ENCODE measurements around the gene CENPT.

CENPT gene

GRCh38 chr16:67807148-67807682, 40.3 kb downstream of the CENPT start:
- DNase-seq, result no peak

GRCh38 chr16:67806428-67807147, 40.9 kb downstream of the CENPT start, which contains the start of the genes RANBP10 and TSNAXIP1:
Gene RANBP10, minus strand, starts transcription at chr16:67806560. Its CDS starts 24 bp downstream, at chr16:67806536.
Gene TSNAXIP1, plus strand, starts transcription at chr16:67806889. Its CDS starts 261 bp downstream, at chr16:67807150.
- peak; percentile 95 for DNase-seq

GRCh38 chr16:67805718-67806427, 41.6 kb downstream of the CENPT start:
- no peak for DNase-seq

- no peak for DNase-seq
Measured at GRCh38 chr16:67804853-67805542, 42.5 kb downstream of the CENPT start.

- no peak for DNase-seq
Measured at GRCh38 chr16:67803894-67804293, 43.6 kb downstream of the CENPT start.

DNA sequence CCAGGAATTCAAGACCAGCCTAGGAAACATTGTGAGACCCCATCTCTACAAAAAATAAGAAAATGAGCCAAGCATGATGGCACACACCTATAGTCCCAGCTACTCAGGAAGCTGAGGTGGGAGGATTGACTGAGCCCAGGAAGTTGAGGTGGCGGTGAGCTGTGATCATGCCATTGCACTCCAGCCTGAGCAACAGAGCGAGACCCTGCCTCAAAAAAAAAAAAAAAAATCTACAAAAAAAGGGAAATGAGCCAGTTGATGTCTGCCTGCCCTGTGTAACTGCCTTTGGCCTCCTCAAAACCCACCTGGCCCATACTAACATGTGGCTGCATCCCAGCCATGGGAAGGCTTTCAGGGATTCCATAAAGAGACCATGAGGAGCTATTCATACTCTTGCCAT, 45.6 kb downstream of the CENPT start:
- no peak for DNase-seq

- DNase-seq, result no peak
Measured at GRCh38 chr16:67801241-67801640, 46.3 kb downstream of the CENPT start.

- no peak for DNase-seq
Measured at GRCh38 chr16:67800338-67800926, 47.1 kb downstream of the CENPT start.

- no peak for DNase-seq
Measured at GRCh38 chr16:67796099-67796718, 51.3 kb downstream of the CENPT start.

- no peak for DNase-seq
Measured at GRCh38 chr16:67790071-67790470, 57.4 kb downstream of the CENPT start.

GRCh38 chr16:67786491-67786890, 61.0 kb downstream of the CENPT start:
- no peak for DNase-seq

- no peak for DNase-seq
Measured at GRCh38 chr16:67783353-67783725, 64.2 kb downstream of the CENPT start.

- no peak for DNase-seq
Measured at GRCh38 chr16:67782567-67783352, 64.7 kb downstream of the CENPT start.

DNA sequence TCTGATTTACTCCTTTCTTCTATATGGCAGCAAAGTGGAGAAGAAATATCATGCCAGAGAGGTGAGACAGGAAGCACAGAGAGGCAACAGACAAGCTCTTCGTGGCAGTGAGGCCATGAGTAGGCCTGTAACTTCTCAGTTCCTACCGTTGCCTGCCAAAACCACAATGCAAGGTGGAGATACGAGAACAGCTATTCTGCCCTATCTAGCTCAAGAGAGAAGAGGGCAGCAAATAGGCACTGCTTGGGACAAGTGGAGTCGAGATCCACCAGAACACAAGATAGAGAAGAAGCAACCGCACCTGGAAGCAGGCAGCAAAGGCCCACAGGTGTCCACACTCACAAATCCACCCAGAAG, 66.0 kb downstream of the CENPT start:
- DNase-seq, result no peak

DNA sequence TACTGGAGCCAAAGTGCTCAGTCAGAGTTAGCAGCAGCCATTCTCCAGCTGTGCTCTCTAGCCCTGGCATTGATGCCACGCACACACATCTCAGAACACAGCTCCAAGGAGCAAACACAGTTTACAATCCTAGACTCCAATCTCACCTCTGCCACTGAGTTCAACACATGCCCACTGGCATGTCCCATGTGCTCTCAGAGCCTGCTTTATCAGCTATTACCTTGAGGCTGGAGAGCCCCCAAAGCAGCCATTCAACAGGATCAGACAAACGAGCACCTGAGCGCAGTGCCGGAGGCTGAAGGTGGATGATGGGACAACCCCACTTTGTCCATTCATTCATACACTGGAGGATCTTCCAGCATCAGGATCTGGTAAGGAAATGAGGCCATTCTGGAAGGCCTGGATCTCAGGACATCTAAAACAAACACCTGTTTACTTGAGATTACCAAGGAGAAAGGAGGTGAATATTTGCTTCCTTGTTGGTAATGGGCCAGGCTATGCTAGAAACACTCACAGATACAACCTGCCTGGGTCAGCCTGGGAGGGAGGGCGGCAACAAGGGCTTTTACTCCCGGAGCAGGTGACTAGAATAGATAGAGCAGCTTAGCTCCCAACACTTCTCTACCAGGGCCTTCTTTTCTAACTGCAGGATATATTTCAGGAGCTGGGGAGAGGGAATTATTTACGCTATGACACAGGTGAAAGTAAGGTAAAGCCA, 66.5 kb downstream of the CENPT start:
- DNase-seq, result no peak

DNA sequence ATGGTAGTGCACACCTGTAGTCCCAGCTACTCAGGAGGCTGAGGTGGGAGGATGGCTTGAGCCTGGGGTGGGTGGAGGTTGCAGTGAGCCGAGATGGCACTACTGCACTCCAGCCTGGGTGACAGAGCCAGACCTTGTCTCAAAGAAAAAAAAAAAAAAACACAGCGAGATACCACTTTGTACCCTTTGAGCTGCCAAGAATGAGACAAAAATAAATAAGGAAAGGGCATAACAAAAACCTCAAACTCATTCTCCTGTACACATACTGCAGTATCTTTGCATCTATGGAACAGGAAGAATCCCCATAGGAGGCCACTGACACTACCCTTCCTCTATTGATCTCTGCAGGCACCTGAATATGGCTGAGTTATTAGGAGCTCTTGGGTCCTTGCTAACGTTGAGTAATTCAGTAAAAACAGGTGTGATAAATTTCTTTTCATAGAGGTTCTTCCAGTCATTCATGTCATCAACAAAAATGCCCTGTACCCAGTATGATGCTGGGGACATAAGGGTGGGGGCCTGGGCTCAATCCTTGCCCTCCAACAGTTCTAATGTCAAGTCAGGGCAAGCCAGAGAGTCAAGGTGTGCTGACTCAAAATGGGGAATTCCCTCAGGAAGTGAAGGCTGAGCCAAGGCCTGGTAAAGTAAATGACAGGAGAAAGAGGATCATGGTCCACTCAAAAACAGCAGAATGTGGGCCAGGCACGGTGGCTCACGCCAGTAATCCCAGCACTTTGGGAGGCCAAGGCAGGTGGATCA, 68.1 kb downstream of the CENPT start:
- DNase-seq, result no peak

Measured in effector CD4-positive, alpha-beta T cell (primary cell).